Activated T-helper 1 cell treated with Interleukin-2 at 50 U/mL for 16 hours (primary cell): ENCODE results near the gene PAPPA.

Experiments used
- DNase-seq: peaks from one replicate; pipeline ENCODE4 v3.0.0-alpha.2; 2020; ENCODE audit warnings: low read depth

Gene PAPPA

GRCh38 chr9:116223926-116224325, 70.3 kb downstream of the PAPPA start:
- no peak for DNase-seq

DNA sequence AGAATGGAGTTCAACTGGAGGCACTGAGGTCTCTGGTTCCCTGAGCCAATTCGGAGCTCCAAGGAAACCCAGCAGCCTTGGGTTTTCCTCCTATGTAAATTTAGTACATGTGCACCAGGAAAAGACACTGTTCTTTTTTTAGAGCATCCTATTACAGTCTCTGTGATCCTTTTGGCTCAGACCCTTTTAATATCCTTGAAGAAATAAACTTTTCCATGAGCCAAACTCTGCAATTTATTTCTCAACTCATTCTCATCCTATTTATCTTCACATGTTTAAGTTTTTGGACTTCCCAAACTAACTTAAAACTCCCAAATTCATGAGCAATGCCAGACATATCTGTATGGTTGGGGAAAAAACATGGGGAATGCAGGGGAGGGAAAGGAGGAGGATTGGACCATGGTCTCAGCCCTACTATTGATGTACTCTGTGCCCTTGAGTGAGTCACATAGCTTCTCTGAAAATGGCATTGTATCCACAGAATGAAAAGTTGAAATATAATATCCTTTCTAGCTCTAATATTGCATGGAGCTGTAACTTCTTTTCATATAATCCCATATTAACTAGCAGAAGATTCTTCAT, 76.6 kb downstream of the PAPPA start:
- no peak for DNase-seq

DNA sequence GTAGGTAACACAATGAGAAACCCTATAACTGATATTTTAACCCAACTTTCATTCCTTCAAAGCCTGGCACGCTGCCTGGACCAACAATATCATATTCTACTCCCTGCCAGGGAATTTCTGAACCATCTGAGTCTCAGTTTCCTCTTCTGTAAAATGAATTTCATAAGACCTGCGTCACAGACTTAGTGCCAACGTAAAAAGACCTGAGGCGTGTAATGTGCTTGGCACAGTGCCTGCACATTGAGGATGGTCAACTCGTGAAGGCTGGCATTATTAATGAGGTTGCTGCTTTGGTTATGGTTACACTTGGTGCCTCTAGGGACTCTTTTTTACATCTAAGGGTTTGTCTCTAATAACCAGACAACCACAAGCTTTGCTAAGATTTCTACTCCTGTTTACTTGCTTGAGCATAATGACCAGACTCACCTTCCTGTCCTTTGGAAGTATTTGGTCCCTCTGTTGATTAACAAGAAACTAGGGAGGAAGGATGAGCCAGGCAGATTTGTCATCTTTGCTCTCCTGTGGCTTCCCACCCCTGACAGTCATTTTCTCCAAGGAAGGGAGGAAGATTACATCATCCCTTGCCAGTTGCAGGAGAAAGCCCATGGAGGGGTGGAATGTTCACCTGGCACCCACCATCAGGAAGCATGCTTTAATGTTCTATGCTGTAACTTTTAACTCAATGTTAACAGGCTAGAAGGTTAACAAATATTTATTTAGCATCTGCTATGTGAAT, 79.0 kb downstream of the PAPPA start:
- no peak for DNase-seq

- no peak for DNase-seq
Measured at GRCh38 chr9:116233160-116233530, 79.6 kb downstream of the PAPPA start.

DNA sequence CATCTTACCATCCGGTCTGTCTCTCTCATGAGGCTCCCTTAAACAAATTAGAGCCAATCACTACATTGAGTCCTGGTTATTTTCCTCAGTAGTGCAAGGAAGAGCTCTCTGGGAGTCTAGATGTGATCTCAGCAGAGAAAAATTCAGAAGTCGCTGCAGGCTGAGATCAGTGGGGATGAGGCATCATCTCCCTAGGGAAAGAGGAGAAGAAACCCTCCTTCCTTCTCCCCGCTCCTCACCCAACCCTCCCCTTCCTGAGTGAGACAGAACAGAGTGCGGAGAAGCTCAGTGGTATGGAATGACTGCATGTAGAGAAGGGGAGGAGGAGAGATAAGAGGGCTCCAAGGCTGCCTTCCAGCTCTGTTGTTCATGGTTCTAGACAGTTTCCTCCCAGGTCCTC, 80.5 kb downstream of the PAPPA start:
- DNase-seq: no peak

GRCh38 chr9:116236979-116237378, 83.4 kb downstream of the PAPPA start:
- no peak for DNase-seq

DNA sequence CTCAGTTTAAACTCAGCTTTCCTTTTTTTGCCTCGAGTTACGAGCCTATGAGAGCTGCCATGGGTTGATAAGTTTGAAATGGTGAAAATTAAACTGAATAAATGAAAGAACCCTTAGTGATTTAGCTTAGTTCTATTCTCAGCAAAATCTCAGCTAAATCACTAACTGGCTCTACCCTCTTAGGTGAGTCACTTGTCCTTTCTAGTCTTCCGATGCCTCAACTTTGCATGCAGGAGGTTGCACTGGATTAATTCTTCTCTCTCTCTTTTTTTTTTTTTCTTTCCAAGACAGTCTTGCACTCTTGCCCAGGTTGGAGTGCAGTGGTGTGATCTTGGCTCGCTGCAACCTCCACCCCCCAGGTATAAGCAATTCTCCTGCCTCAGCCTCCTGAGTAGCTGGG, 83.9 kb downstream of the PAPPA start:
- DNase-seq: no peak

- no peak for DNase-seq
Measured at GRCh38 chr9:116238225-116238624, 84.6 kb downstream of the PAPPA start.

DNA sequence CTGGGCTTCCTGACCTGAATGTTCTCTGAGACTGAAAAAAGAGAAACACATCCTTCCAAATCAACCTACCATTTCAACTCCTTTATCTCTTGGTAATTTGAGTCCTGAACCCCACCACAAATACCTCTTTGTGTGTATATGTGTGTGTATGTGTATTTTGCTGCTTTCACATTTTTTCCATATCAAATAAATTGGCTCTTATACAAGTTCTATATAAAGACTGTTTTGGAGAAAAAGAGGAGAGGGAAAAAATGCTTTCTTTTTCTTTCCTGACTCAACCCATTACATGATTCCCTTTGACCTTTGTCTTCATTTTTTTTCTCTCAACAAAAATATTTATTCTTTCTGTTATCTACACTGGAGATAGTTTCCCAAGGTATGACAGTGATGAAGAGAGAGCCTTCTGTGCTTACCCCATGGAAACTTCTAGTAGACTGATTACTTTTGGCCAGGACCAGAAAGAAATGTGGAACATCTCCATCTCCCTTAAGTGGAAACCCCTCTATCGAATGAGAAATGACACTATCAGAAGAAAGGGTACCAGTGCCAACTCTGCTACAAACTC, 85.3 kb downstream of the PAPPA start:
- no peak for DNase-seq

GRCh38 chr9:116243708-116244107, 90.1 kb downstream of the PAPPA start:
- DNase-seq: no peak

- DNase-seq: no peak
Measured at GRCh38 chr9:116247284-116247683, 93.7 kb downstream of the PAPPA start.

GRCh38 chr9:116247791-116248374, 94.3 kb downstream of the PAPPA start:
- no peak for DNase-seq

GRCh38 chr9:116250891-116251290, 97.3 kb downstream of the PAPPA start:
- DNase-seq: no peak

DNA sequence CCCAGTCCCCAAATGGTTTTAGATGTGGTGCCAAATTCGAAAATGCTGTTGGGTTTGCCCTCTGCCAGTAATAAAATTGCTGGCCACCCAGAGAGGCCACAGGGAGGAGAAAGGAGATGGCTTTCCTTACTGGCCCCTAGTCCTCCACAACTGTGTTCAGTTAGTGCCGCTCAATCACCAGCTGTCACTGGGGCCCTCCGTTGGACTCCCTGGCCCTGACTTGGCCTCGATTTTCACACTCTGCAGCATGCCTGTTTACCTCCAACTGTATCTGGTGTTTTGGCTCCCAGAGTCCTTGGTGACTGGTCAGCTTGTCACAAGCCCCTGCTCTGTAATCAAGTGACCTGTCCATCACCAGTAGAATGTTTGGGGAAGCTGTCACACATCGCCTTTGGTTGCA, 97.8 kb downstream of the PAPPA start:
- DNase-seq: no peak

DNA sequence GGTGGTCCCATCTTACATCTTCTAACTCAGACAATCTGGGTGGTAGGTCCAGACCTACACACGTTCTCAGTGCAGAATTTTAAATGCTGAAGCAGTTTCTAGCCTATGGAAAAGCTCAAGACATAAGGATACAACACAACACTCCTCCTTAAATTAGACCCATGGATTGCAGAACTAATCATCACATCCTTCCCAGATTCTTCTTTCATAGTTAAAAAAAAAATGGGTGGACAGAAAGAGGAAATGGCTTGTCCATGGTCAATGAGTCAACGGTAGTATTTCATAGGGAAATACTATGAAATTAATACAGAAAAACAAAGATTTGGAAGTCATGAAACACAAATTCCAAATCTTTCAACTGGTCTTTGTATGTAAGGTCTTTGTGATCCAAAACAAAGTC, 106.9 kb downstream of the PAPPA start:
- no peak for DNase-seq

GRCh38 chr9:116262448-116262847, 108.9 kb downstream of the PAPPA start:
- no peak for DNase-seq

DNA sequence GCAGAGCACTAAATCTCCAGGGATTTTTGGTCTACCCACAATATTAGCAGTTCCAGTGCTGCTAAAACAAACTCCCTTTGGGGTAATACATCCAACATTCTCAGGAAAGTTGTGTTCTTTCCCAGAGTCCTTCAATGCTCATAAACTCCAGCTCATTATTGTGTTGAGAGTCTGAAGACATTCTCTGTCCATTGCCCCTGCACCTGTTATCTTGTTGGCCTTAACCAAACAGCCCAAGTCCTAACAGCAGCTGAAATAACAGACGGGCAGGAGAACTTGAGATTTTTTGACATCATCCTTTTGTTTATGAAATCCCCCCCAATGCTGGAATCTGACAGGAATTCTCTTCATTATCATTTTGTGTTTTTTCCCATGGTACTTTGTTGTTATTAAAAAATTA, 110.8 kb downstream of the PAPPA start:
- no peak for DNase-seq

- no peak for DNase-seq
Measured at GRCh38 chr9:116267021-116267420, 113.4 kb downstream of the PAPPA start.

DNA sequence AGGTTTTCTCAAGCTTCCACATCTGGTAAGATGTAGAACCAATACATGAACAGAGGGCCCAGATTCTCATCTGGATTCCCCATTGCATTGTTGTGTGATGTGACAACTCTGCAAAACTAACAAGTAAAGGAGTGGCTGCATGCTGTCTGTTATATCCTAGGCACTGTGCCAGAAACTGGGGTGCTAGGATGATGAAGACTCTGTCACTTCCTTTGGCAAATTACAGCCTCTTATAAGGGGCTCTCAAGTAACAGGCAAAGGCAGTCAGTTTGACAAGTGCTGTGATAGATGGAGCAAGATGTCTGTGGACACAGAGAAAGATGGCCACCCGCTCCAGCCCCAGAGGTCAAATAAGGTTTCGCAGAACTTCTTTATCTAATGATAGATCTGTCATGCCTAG, 115.7 kb downstream of the PAPPA start:
- no peak for DNase-seq

GRCh38 chr9:116270546-116270945, 117.0 kb downstream of the PAPPA start:
- DNase-seq: no peak

DNA sequence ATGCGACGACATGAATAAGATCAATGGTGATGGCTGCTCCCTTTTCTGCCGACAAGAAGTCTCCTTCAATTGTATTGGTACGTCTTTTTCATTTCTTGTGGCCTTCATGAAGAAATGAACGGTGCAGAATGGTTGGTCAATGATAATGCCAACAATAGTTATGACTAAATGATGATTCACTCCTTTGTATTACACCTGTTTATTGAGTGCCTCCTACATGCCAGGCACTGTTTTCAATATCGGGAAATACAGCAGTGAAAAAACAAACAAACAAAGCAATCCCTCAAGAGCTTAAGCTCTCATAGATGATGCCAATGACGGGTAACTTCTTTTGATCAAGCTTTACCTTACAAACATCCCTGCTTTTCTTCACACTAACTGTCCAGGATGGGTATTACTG, 117.7 kb downstream of the PAPPA start:
- DNase-seq: no peak

GRCh38 chr9:116271991-116272390, 118.4 kb downstream of the PAPPA start:
- no peak for DNase-seq

- no peak for DNase-seq
Measured at GRCh38 chr9:116274293-116274692, 120.7 kb downstream of the PAPPA start.
